ENCODE results near the gene GNAI1.

The GNAI1 gene

GRCh38 chr7:80105701-80106408 lies 28.8 kb upstream of the GNAI1 start:
- Histone ChIP-seq H3K9me3 (no peaks in the 10 kb centered on the region), H3K36me3 (no peaks in the 10 kb centered on the region), H3K4me1 (no peaks in the 10 kb centered on the region), H3K27ac (no peak overlapping the region), H3K27me3 (no peaks in the 10 kb centered on the region), H3K4me3 (no peak overlapping the region)
- TF ChIP-seq CTCF (IDR thresholded peaks at IDR 0.05), result no peak
- intact Hi-C loops (cut with DNase I; ENCODE audit: low total_unique reads), result no loop called here
- no peak for DNase-seq

- Histone ChIP-seq H3K27me3 (no peaks in the 10 kb centered on the region), H3K4me1 (no peaks in the 10 kb centered on the region), H3K9me3 (no peaks in the 10 kb centered on the region), H3K36me3 (no peaks in the 10 kb centered on the region), H3K27ac (no peak overlapping the region), H3K4me3 (no peak overlapping the region)
- intact Hi-C loops (cut with DNase I; ENCODE audit: low total_unique reads), result no loop called here
- no peak for DNase-seq
- TF ChIP-seq CTCF (IDR thresholded peaks at IDR 0.05), result no peak
Measured at GRCh38 chr7:80106498-80107113, 28.0 kb upstream of the GNAI1 start.

- intact Hi-C loops (cut with DNase I; ENCODE audit: low total_unique reads), result no loop called here
- no peak for TF ChIP-seq CTCF (IDR thresholded peaks at IDR 0.05)
- no peaks in the 10 kb centered on the region for H3K4me1 ChIP-seq
- no peak for DNase-seq
- H3K4me3 ChIP-seq, result no peak overlapping the region
- H3K27ac ChIP-seq, result no peak overlapping the region
- no peaks in the 10 kb centered on the region for H3K9me3 ChIP-seq
- H3K27me3 ChIP-seq, result no peaks in the 10 kb centered on the region
- H3K36me3 ChIP-seq, result no peaks in the 10 kb centered on the region
Measured at GRCh38 chr7:80107278-80107677, 27.4 kb upstream of the GNAI1 start.

GRCh38 chr7:80110376-80110775 lies 24.3 kb upstream of the GNAI1 start:
- Histone ChIP-seq H3K4me3 (no peak overlapping the region), H3K36me3 (no peaks in the 10 kb centered on the region), H3K4me1 (no peaks in the 10 kb centered on the region), H3K27me3 (no peaks in the 10 kb centered on the region), H3K9me3 (no peaks in the 10 kb centered on the region), H3K27ac (no peak overlapping the region)
- DNase-seq, result no peak
- TF ChIP-seq CTCF (IDR thresholded peaks at IDR 0.05), result no peak
- intact Hi-C loops (cut with DNase I; ENCODE audit: low total_unique reads), result no loop called here

- DNase-seq, result no peak
- H3K4me3 ChIP-seq, result no peak overlapping the region
- no peak for TF ChIP-seq CTCF (IDR thresholded peaks at IDR 0.05)
- intact Hi-C loops (cut with DNase I; ENCODE audit: low total_unique reads), result no loop called here
- no peaks in the 10 kb centered on the region for H3K9me3 ChIP-seq
- H3K27ac ChIP-seq, result no peak overlapping the region
- H3K4me1 ChIP-seq, result no peaks in the 10 kb centered on the region
- no peaks in the 10 kb centered on the region for H3K36me3 ChIP-seq
- no peaks in the 10 kb centered on the region for H3K27me3 ChIP-seq
Measured at GRCh38 chr7:80114159-80114558, 20.5 kb upstream of the GNAI1 start.

Data from tibial artery (tissue), 4 donors.